Measurements from ENCODE around the gene EGFL7.

DNA sequence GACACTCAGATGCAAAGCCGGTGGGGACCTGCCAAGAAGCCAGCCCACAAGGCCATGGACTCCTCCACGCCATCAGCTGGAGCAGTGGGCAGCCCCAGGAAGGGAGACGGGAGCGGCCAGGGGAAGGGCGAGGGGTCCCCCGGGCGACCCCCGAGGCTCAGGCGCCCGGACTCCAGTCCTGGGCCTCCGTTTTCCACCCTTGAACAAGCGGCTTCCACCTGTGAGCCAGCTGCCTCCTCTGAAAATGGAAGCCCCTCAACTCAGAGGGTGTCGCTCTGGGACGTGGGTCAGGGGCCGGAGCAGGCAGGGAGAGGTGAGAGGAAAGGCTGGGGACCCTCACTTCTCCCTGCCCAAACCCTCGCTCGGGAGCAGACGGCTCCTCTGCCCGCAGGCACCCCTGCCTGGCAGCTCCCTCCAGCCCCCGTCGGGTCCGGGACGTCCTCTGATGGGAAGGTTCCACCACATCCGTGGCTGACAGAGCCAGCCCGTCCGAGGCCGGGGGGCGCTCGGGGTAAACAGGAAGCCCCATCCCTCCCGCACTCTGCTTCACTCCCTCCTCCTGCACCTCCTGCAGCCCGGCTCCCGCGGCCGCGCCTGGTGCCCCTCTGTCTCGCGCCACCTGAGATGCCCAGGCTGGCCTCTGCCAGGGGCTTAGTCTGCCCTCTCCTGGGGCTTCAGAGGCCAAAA is 3.7 kb upstream of the EGFL7 start:
- TF ChIP-seq RFX5 (IDR thresholded peaks at IDR 0.05; ENCODE audit: low read length), result no peak
- TF ChIP-seq SIN3A (IDR thresholded peaks at IDR 0.05; ENCODE audit: borderline replicate concordance, low read depth, low read length), result no peak
- no peak for TF ChIP-seq POLR2AphosphoS5 (IDR thresholded peaks at IDR 0.05; ENCODE audit: low read depth, low read length)
- no peak for TF ChIP-seq CTCF (IDR thresholded peaks at IDR 0.05)
- TF ChIP-seq FOXM1 (IDR thresholded peaks at IDR 0.05; ENCODE audit: low read depth), result no peak
- TF ChIP-seq, protein P1, sequence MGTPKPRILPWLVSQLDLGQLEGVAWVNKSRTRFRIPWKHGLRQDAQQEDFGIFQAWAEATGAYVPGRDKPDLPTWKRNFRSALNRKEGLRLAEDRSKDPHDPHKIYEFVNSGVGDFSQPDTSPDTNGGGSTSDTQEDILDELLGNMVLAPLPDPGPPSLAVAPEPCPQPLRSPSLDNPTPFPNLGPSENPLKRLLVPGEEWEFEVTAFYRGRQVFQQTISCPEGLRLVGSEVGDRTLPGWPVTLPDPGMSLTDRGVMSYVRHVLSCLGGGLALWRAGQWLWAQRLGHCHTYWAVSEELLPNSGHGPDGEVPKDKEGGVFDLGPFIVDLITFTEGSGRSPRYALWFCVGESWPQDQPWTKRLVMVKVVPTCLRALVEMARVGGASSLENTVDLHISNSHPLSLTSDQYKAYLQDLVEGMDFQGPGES (IDR thresholded peaks at IDR 0.05; ENCODE audit: low read depth, low read length), result no peak

Measured in SK-N-SH (cell line).